Measurements from ENCODE around the gene SLC8A1. TPM values are rescaled to one million over a fixed set of nuclear protein-coding genes. Genes with fewer than 3 reads are reported as not detected.
A peak's percentile ranks its signal among the peaks of the same experiment; 100 is the strongest.

The SLC8A1 gene
- total RNA-seq, 2 donors from 2014 or later: 23.2 to 28.2 TPM

DNA sequence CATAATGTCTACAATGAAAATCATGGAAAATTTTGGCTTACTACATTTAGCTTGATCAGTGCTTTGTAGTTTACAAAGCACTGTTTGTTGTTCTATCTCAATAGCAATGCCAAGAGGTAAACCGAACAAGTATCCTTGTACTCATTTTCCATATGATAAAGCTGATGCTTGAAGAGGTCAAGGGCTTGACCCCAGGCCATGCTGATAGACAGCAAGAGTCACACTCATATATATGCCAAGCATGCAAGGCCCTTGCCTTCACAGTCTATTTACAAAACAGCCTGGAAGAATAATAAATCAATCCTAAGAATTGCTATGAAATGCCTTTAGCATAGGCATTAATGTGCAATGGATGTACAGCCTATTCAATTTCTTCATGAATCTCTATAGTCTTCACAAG is 71.8 kb downstream of the SLC8A1 start:
- Histone ChIP-seq H3K4me1 (replicated peaks) (no peaks in the 10 kb centered on the region), H3K27me3 (replicated peaks; ENCODE audit: insufficient read depth) (no peaks in the 10 kb centered on the region), H3K9me3 (no peaks in the 10 kb centered on the region), H3K27ac (no peak overlapping the region), H3K36me3 (no peaks in the 10 kb centered on the region), H3K4me3 (no peak overlapping the region)
- intact Hi-C loops (cut with DNase I): no loop called here
- WGBS: 75% methylated on average over 1 of the region's 1 CpG
- TF ChIP-seq POLR2AphosphoS5 (IDR thresholded peaks at IDR 0.05) (no peak), POLR2A (IDR thresholded peaks at IDR 0.05) (no peak)
- TF ChIP-seq, protein P1, sequence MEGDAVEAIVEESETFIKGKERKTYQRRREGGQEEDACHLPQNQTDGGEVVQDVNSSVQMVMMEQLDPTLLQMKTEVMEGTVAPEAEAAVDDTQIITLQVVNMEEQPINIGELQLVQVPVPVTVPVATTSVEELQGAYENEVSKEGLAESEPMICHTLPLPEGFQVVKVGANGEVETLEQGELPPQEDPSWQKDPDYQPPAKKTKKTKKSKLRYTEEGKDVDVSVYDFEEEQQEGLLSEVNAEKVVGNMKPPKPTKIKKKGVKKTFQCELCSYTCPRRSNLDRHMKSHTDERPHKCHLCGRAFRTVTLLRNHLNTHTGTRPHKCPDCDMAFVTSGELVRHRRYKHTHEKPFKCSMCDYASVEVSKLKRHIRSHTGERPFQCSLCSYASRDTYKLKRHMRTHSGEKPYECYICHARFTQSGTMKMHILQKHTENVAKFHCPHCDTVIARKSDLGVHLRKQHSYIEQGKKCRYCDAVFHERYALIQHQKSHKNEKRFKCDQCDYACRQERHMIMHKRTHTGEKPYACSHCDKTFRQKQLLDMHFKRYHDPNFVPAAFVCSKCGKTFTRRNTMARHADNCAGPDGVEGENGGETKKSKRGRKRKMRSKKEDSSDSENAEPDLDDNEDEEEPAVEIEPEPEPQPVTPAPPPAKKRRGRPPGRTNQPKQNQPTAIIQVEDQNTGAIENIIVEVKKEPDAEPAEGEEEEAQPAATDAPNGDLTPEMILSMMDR (IDR thresholded peaks at IDR 0.05): no peak
- DNase-seq (ENCODE audit: low spot score): no peak

DNA sequence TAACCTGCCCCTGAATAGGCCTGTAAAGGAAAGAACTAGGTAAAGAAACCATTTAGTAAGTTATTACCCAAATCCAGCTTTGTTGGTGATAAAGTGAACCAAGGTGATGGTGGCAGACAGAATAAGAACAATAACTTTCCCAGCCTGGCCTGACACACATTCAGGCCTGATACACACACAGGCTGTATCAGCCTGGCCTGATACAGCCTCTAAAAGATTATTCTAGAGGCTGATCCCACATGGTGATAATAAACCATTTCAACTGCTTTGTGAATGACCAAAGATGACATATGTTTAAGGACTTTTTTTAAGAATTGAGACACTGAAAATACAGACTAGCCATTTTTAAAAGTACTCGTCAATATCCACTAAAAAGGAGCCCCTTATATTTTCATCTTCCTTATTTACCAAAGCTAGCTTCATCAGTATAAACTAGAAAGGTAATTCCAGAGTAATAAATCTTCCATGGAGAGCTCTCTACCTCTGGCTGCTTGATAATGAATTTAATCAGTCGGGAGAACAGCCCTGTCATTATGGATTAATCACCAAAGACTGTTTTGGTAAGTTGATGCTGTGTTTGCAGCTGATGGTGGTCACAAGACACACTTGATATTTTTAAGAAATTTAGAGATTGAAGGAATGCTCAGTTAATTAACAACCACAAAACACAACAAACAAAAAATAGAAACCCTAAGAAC is 77.2 kb downstream of the SLC8A1 start:
- H3K27me3 ChIP-seq (replicated peaks; ENCODE audit: insufficient read depth): no peaks in the 10 kb centered on the region
- no peak for DNase-seq (ENCODE audit: low spot score)
- H3K27ac ChIP-seq: no peak overlapping the region
- TF ChIP-seq POLR2AphosphoS5 (IDR thresholded peaks at IDR 0.05): no peak
- TF ChIP-seq POLR2A (IDR thresholded peaks at IDR 0.05): no peak
- TF ChIP-seq, protein P1 (IDR thresholded peaks at IDR 0.05): no peak
- WGBS: 64% methylated on average over 2 of the region's 2 CpGs
- no peaks in the 10 kb centered on the region for H3K36me3 ChIP-seq
- H3K4me3 ChIP-seq: no peak overlapping the region
- intact Hi-C loops (cut with DNase I): loop anchor here (5.0 kb wide), 1 partner anchor 78 kb away; the partner anchor contains the start of gene SLC8A1
- H3K4me1 ChIP-seq (replicated peaks): no peaks in the 10 kb centered on the region
- H3K9me3 ChIP-seq: no peaks in the 10 kb centered on the region

DNA sequence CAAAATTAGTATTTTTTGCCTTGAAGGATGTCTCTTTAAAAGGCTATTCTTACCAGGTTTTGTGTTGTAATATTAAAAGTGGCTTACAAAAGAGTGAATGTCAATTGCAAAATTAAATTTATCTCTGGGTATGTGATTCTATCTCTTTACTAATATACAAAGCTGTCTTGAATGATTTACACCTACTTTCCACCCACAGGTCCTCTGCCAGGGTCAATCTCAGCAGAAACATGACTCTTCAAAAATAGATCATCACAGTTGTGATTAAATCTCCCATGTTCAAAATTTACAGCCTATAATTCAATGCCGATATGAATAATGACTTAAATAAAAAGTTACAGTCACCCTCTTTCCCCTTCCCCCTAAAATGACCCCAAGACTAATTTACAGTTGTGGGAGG is 78.8 kb downstream of the SLC8A1 start:
- intact Hi-C loops (cut with DNase I): loop anchor here (5.0 kb wide), 1 partner anchor 79 kb away; the partner anchor contains the start of gene SLC8A1
- Histone ChIP-seq H3K9me3 (no peaks in the 10 kb centered on the region), H3K27ac (no peak overlapping the region), H3K4me1 (replicated peaks) (no peaks in the 10 kb centered on the region), H3K36me3 (no peaks in the 10 kb centered on the region), H3K4me3 (no peak overlapping the region), H3K27me3 (replicated peaks; ENCODE audit: insufficient read depth) (no peaks in the 10 kb centered on the region)
- no peak for DNase-seq (ENCODE audit: low spot score)
- WGBS: 8% methylated on average over 1 of the region's 1 CpG
- TF ChIP-seq POLR2AphosphoS5 (IDR thresholded peaks at IDR 0.05) (no peak), POLR2A (IDR thresholded peaks at IDR 0.05) (no peak)
- TF ChIP-seq, protein P1 (IDR thresholded peaks at IDR 0.05): no peak

DNA sequence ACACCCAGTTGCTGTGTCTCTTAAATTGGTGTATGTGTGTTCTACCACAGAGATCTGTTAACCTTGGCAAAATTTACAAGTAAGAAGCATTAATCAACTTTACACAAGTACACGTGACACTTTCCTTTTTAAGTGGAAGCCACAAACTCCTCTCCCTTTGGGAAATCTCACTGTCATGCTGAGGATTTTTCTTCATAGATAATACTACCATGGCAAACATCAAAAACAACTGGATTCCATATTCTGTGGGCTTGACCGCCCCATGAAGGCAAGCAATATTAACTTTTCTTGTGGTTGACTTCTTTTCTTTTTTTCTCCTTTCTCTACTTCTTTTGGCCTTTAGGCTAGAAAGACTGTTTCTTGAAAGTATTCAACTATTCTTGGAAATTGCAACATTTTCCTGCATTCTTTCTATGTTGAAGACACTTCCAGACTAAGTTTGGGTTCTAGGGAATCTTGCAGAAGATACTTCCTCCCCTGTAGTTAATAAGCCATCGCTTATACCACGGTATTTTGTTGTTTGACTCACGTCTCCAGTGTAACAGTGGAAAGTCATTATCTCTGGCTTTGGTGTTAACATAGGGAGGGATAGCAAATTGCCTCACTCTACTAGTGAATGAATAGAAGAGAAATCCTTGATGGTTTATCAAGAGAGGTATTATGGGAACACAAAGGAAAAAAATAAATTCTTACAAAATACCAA is 79.5 kb downstream of the SLC8A1 start:
- no peaks in the 10 kb centered on the region for H3K36me3 ChIP-seq
- H3K4me3 ChIP-seq: no peak overlapping the region
- peak overlapping the region in 1 of 2 donors; percentile 20 for H3K27ac ChIP-seq
- H3K9me3 ChIP-seq: no peaks in the 10 kb centered on the region
- no peaks in the 10 kb centered on the region for H3K27me3 ChIP-seq (replicated peaks; ENCODE audit: insufficient read depth)
- no peak for DNase-seq (ENCODE audit: low spot score)
- WGBS: 66% methylated on average over 5 of the region's 5 CpGs
- no peaks in the 10 kb centered on the region for H3K4me1 ChIP-seq (replicated peaks)
- intact Hi-C loops (cut with DNase I): loop anchor here (5.0 kb wide), 1 partner anchor 80 kb away; the partner anchor contains the start of gene SLC8A1
- no peak for TF ChIP-seq POLR2A (IDR thresholded peaks at IDR 0.05)
- TF ChIP-seq POLR2AphosphoS5 (IDR thresholded peaks at IDR 0.05): no peak
- TF ChIP-seq, protein P1 (IDR thresholded peaks at IDR 0.05): no peak
